ENCODE results near the gene PKP1. TPM values are rescaled to one million over a fixed set of nuclear protein-coding genes. Genes with fewer than 3 reads are reported as not detected.
A peak's percentile ranks its signal among the peaks of the same experiment; 100 is the strongest.

Gene PKP1
- total RNA-seq, 1 experiment from 2014 or later, result 0.94 TPM

DNA sequence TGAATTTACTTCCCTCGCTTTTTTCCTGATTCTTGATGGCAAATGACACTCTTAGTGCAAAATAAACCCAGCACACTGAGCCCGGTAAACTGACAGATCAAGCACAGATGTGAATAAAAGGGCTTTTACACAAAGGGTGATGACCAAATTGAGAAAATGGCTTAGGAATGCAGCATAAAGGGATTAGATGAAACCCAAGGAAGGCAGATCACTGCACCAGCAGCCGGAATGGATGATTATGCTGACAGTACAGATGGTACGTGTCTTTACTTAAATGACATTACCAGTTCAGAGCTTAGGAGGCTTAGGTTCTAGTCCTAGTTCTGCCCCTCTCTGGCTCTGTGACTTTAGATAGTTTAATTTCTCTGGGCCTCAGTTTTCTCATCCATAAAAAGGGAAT, 12.0 kb downstream of the PKP1 start:
- Histone ChIP-seq H2AFZ (no peak overlapping the region), H3K4me1 (replicated peaks; ENCODE audit: insufficient read depth) (peaks cover 37% of the 10 kb centered on the region), H3F3A (ENCODE audit: insufficient read depth, low read depth) (peaks cover 2% of the 10 kb centered on the region), H3K9me2 (ENCODE audit: insufficient read depth) (no peaks in the 10 kb centered on the region), H4K20me1 (ENCODE audit: insufficient read depth) (no peaks in the 10 kb centered on the region), H3K9me3 (ENCODE audit: insufficient read depth, low read depth) (no peaks in the 10 kb centered on the region), H3K79me2 (ENCODE audit: low read depth) (no peaks in the 10 kb centered on the region), H3K4me3 (no peak overlapping the region), H3K27me3 (ENCODE audit: insufficient read depth, low read depth) (no peaks in the 10 kb centered on the region), H3K27ac (no peak overlapping the region), H3K36me3 (ENCODE audit: low read depth) (no peaks in the 10 kb centered on the region), H3K4me2 (0 out of 2 replicates have a peak overlapping the region, but pooled peaks have one; percentile 20)
- TF ChIP-seq, protein P1, sequence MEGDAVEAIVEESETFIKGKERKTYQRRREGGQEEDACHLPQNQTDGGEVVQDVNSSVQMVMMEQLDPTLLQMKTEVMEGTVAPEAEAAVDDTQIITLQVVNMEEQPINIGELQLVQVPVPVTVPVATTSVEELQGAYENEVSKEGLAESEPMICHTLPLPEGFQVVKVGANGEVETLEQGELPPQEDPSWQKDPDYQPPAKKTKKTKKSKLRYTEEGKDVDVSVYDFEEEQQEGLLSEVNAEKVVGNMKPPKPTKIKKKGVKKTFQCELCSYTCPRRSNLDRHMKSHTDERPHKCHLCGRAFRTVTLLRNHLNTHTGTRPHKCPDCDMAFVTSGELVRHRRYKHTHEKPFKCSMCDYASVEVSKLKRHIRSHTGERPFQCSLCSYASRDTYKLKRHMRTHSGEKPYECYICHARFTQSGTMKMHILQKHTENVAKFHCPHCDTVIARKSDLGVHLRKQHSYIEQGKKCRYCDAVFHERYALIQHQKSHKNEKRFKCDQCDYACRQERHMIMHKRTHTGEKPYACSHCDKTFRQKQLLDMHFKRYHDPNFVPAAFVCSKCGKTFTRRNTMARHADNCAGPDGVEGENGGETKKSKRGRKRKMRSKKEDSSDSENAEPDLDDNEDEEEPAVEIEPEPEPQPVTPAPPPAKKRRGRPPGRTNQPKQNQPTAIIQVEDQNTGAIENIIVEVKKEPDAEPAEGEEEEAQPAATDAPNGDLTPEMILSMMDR (conservative IDR thresholded peaks at IDR 0.05), result no peak
- no peak for TF ChIP-seq EZH2 (IDR thresholded peaks at IDR 0.05; ENCODE audit: low read depth)
- ChIA-PET CTCF (no interaction called here), POLR2A (ENCODE audit: unreplicated experiment) (interaction anchor here (0.7 kb wide), 1 partner anchor 63 kb away, joined by 4 read pairs; no protein-coding TSS in a partner anchor)
- DNase-seq, result no peak
- intact Hi-C loops (cut with micrococcal nuclease; ENCODE audit: unreplicated experiment), result no loop called here
- no TSS peak for BruUV-seq (replicated peaks)

DNA sequence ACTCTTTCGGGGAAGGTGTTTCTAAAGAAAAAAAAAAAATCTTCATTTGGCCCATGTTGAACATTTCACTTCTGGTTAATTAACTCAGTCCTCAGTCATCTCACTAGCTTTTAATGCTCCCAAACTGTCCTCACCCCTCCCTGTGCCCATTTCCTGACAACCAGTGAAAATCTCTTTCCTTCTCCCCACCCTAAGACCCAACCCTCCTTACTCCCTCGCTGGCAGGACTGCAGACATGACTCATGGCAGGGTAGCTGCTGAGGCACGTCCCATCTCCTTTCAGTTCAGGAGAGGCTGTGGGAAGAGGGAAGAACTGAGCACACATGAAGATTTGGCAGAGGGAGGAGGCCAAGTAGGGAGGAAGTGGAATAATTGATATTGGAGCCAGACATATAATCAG, 12.6 kb downstream of the PKP1 start:
- H2AFZ ChIP-seq, result no peak overlapping the region
- H3K79me2 ChIP-seq (ENCODE audit: low read depth), result no peaks in the 10 kb centered on the region
- H3K4me2 ChIP-seq, result peak overlapping the region; percentile 20
- no peak overlapping the region for H3K27ac ChIP-seq
- CTCF ChIA-PET, result no interaction called here
- H4K20me1 ChIP-seq (ENCODE audit: insufficient read depth), result no peaks in the 10 kb centered on the region
- peak; percentile 63 to 70 for DNase-seq
- H3K4me3 ChIP-seq, result no peak overlapping the region
- no peaks in the 10 kb centered on the region for H3K27me3 ChIP-seq (ENCODE audit: insufficient read depth, low read depth)
- no TSS peak for BruUV-seq (replicated peaks)
- no peaks in the 10 kb centered on the region for H3K36me3 ChIP-seq (ENCODE audit: low read depth)
- H3K9me3 ChIP-seq (ENCODE audit: insufficient read depth, low read depth), result no peaks in the 10 kb centered on the region
- H3F3A ChIP-seq (ENCODE audit: insufficient read depth, low read depth), result no peaks in the 10 kb centered on the region; the same call in 1 of the 2 replicates
- POLR2A ChIA-PET (ENCODE audit: unreplicated experiment), result interaction anchor here (0.7 kb wide), 1 partner anchor 62 kb away, joined by 4 read pairs; no protein-coding TSS in a partner anchor
- intact Hi-C loops (cut with micrococcal nuclease; ENCODE audit: unreplicated experiment), result no loop called here
- no peaks in the 10 kb centered on the region for H3K9me2 ChIP-seq (ENCODE audit: insufficient read depth)
- peaks cover 34% of the 10 kb centered on the region for H3K4me1 ChIP-seq (replicated peaks; ENCODE audit: insufficient read depth)
- no peak for TF ChIP-seq EZH2 (IDR thresholded peaks at IDR 0.05; ENCODE audit: low read depth)
- TF ChIP-seq, protein P1 (conservative IDR thresholded peaks at IDR 0.05), result no peak

DNA sequence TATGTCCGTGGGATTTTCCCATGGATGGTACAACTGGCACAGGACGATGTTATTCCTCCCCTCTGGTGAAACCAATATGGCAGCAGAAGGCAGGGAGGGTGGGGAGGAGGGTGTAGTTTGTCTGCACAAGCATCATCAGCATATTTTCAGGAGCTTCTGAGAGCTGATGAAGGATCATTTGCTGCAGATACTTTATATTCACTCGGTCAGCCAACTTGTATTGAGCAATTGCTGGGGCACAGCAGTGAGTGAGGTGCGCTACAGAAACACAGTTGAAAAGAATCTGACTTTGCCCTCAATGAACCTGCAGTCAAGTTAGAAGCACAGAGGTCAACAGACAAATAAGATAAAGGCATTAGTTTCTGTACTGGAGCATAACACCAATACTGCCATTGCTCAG, 13.0 kb downstream of the PKP1 start:
- Histone ChIP-seq H3K36me3 (ENCODE audit: low read depth) (no peaks in the 10 kb centered on the region), H3K27me3 (ENCODE audit: insufficient read depth, low read depth) (no peaks in the 10 kb centered on the region), H3K4me3 (no peak overlapping the region), H3K79me2 (ENCODE audit: low read depth) (no peaks in the 10 kb centered on the region), H4K20me1 (ENCODE audit: insufficient read depth) (no peaks in the 10 kb centered on the region), H3F3A (ENCODE audit: insufficient read depth, low read depth) (no peaks in the 10 kb centered on the region; the same call in 1 of the 2 replicates), H3K27ac (no peak overlapping the region), H3K4me2 (peak overlapping the region; percentile 20), H2AFZ (no peak overlapping the region), H3K4me1 (replicated peaks; ENCODE audit: insufficient read depth) (peaks cover 34% of the 10 kb centered on the region), H3K9me2 (ENCODE audit: insufficient read depth) (no peaks in the 10 kb centered on the region), H3K9me3 (ENCODE audit: insufficient read depth, low read depth) (no peaks in the 10 kb centered on the region)
- CTCF ChIA-PET, result no interaction called here
- TF ChIP-seq EZH2 (IDR thresholded peaks at IDR 0.05; ENCODE audit: low read depth), result no peak
- TF ChIP-seq, protein P1 (conservative IDR thresholded peaks at IDR 0.05), result no peak
- no TSS peak for BruUV-seq (replicated peaks)
- intact Hi-C loops (cut with micrococcal nuclease; ENCODE audit: unreplicated experiment), result no loop called here
- POLR2A ChIA-PET (ENCODE audit: unreplicated experiment), result no interaction called here
- DNase-seq, result no peak
